ENCODE data around the gene VGLL4. TPM values are rescaled to one million over a fixed set of nuclear protein-coding genes. Genes with fewer than 3 reads are reported as not detected.

Gene VGLL4
- total RNA-seq, 4 donors from 2014 or later, result 66.8 to 86.5 (median 75.9) TPM

DNA sequence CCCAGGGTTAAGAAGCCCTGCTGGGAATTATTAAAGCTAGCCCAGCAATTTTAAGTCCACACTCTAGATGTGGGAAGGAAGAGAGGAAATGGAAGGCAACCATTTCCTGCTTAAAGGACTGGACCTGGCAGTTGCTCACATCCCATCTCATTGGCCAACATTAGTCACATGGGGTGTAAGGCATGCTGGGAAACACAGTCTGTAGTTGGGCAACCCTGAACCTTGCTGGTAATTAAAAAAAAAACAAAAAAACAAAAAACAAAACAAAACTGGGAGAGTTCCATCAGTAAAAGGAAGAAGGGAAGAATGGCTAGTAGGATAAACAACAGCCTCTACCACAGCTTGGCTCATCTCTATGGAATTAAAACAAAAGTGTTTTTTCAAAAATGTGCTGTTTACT, 136.0 kb downstream of the VGLL4 start:
- Histone ChIP-seq H3K4me1 (peaks cover 36% of the 10 kb centered on the region), H3K27me3 (no peaks in the 10 kb centered on the region), H3K4me3 (no peak overlapping the region), H3K9me3 (no peaks in the 10 kb centered on the region), H3K36me3 (no peaks in the 10 kb centered on the region), H3K27ac (peak overlapping the region; percentile 55)
- no peak for DNase-seq (ENCODE audit: low spot score in 2 of 2)
- TF ChIP-seq POLR2A (IDR thresholded peaks at IDR 0.05), result no peak
- TF ChIP-seq, protein P1, sequence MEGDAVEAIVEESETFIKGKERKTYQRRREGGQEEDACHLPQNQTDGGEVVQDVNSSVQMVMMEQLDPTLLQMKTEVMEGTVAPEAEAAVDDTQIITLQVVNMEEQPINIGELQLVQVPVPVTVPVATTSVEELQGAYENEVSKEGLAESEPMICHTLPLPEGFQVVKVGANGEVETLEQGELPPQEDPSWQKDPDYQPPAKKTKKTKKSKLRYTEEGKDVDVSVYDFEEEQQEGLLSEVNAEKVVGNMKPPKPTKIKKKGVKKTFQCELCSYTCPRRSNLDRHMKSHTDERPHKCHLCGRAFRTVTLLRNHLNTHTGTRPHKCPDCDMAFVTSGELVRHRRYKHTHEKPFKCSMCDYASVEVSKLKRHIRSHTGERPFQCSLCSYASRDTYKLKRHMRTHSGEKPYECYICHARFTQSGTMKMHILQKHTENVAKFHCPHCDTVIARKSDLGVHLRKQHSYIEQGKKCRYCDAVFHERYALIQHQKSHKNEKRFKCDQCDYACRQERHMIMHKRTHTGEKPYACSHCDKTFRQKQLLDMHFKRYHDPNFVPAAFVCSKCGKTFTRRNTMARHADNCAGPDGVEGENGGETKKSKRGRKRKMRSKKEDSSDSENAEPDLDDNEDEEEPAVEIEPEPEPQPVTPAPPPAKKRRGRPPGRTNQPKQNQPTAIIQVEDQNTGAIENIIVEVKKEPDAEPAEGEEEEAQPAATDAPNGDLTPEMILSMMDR (IDR thresholded peaks at IDR 0.05), result no peak
- no peak for TF ChIP-seq POLR2AphosphoS5 (IDR thresholded peaks at IDR 0.05)
- no peak for TF ChIP-seq EP300 (IDR thresholded peaks at IDR 0.05)

Other genes starting within 250 kb of the VGLL4 start
- 10 to 100 TPM in 2 of 4 donors, 1 to 10 TPM in 2; 9.2 to 36.6 (median 15.1) TPM for gene TAMM41, start 203.0 kb upstream of the VGLL4 start, total RNA-seq